ENCODE measurements around the gene TELO2.
A peak's percentile ranks its signal among the peaks of the same experiment; 100 is the strongest.

The TELO2 gene

DNA sequence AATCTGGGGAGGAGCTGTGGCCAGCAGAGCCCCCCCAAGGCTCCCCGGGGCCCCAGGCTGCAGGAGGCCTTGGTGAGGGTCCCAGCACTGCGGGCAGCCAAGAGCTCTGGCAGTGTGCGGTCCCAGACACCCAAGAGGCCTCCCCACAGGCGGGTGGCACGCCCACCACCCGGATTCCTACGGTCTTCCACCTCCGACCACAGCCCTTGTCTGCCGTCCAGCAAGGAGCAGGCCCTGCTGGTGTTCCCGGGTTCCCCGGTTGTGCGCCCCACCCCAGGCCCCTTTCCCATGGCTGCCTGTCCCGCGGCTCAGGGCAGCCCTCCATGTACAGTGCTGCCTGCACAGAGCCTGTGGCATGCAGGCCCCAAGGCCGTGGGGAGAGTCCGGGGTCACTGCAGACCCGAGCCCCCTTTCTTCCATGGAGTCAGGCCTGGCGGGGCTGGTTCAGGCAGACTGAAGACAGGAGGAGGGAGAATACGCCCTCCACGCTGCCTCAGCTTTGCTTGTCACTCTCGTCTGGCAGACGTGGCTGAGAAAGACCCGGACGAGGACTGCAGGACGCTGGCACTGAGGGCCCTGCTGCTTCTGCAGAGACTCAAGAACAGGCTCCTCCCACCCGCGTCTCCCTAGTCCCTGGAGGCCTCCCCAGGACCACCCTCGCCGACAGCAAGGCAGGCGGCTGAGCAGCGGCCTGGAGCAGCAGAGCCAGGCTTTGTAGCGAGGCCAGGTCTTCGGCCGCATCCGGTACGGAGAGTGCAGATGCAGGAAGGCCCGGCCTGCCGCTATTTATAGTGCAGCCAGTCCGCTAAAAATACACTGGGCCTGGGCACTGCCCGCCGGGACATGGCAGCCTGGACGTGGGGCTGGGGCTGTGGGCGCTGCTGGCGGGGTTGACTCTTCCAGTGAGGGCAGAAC is 16.4 kb downstream of the TELO2 start:
- DNase-seq (ENCODE audit: low read depth, low spot score): no peak
- no peak overlapping the region for H3K4me3 ChIP-seq (ENCODE audit: low read length)

DNA sequence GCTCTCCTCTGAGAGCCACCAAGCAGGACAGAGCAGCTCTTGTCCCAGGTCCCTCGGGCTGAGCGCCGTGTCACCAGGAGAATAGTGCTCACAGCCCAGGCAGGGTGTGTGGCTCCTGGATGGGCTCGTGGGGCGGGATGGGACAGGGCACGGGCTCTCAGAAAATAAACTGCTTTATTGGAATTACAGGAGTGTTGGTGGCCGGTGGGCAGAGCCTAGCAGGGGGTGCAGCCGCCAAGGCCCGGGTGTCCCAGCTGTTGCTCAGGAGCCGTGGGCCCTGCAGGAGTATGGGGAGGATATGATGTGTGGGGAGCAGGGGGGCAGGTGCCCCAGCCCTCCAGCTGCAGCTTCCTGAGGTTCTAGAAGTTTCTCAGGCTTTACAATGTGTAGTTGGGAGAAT is 17.1 kb downstream of the TELO2 start:
- DNase-seq (ENCODE audit: low read depth, low spot score): no peak
- H3K4me3 ChIP-seq (ENCODE audit: low read length): no peak overlapping the region

DNA sequence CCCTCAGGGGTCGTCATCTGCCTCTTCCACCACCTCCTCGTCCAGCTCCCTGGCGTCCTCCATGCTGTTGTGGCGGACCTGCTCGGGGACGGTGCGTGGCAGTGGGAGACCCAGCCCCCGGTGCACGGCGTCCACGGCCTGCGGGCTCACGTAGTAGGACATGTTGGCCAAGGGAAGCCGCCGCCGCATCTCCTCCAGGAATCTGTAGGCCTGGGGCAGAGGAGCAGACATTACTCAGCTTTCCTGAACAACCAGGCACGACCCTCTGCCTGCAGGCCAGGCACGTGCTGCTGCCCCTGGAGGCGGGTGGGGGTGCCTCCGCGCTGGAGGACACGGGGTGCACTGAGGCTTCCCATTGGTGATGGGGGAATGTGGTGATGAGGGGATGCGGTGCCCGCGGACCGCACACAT is 17.8 kb downstream of the TELO2 start:
- no peak for DNase-seq (ENCODE audit: low read depth, low spot score)
- no peak overlapping the region for H3K4me3 ChIP-seq (ENCODE audit: low read length)

DNA sequence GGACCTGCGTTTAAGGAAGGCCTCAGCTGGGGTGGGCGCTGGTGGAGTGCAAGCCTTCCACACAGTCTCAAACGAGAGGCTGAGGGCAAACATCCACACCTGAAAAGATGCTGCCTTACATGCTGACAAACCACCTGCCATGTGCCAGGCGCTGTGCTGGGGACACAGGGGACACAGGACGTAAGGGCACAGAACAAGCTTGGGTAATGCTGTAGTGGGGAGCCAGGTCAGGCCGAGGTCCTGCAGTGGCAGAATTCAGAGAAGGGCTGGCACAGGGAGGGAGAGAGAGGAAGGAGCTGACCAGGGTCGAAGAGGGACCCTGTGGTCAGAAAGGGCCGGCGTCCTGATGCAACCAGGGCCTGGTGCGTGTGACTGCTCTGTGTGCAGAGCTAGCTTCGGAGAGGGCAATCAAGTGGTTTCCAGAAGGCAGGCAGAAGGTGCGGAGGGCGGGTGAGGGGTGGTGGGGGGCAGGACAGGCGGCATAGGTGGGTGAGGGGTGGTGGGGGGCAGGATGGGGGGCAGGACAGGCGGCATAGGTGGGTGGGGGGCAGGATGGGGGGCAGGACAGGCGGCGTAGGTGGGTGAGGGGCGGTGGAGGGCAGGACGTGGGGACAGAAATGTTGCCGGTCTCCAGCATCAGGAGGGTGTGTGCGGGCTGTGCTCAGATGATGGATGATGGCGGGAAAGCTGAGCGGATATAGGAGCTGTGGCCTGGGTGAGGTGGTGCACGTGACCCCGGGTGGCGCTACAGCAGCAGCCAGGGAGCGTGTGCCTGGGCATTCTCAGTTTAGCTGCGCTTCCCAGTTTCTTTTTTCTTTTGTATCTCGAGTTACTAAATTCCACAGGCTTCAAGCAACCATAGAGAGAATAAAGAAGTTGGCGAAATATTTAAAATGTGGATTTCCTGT is 18.8 kb downstream of the TELO2 start:
- no peak for DNase-seq (ENCODE audit: low read depth, low spot score)
- no peak overlapping the region for H3K4me3 ChIP-seq (ENCODE audit: low read length)

DNA sequence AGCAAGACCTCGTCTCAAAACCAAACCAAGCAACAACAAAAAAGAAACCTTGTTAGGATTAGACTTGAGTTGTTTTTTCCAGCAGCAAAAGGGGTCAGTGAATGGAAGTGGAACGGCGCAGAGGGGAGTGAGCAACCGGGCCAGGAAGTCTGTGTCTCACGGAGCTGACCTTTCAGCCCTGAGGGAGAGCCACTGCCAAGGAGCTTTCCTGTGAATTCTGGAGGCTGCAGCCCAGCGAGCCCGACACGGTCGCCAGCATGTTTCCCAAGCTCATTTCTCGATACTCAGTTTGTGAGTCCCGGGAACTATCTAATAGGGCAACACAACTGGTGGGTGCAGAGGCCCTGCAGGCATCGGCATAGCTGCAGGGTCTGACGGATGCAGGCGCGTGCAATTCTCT is 19.6 kb downstream of the TELO2 start:
- H3K4me3 ChIP-seq (ENCODE audit: low read length): no peak overlapping the region
- no peak for DNase-seq (ENCODE audit: low read depth, low spot score)

DNA sequence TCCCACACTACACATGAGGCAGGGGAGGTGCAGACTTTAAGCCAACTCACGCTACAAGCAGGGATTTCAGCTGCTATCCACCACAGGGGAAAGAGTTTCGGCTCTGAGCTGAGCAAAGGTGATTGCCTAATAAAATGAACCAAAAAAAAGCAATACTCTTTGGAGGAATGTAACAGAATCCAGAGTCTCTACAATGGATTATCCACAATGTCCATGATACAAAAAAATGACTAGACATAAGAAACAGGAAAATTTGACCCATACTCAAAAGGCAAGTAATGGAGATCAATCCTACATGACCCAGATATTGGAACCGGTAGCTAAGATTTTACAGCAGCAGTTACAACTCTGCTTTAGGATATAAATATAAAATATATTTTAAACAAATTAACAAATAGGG is 21.3 kb downstream of the TELO2 start:
- H3K4me3 ChIP-seq (ENCODE audit: low read length): no peak overlapping the region
- no peak for DNase-seq (ENCODE audit: low read depth, low spot score)

DNA sequence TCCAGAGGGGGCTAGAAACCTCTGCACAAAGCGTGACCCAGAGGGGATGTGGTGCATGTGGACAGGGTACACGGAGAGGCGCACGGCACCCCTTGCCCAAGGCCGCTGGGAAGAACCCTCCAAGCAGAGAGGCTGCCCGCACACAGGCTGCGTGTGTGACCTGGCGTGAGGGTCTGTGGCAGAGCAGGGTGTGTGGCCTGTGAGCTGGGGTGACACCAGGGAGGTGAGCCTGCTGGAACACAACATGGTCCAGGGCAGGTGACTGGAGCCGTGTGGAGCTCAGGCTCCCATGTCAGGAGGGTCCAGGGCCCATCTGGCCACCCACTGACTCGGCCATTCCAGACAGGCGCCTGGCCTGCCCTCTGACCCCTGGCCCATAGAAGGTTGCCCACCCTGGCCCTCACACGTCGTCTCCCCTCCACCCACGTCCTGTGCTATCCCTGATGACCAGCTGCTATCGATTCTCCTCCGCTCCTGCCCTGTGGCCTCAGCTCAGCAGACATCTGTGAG is 25.5 kb downstream of the TELO2 start:
- DNase-seq (ENCODE audit: low read depth, low spot score): no peak

DNA sequence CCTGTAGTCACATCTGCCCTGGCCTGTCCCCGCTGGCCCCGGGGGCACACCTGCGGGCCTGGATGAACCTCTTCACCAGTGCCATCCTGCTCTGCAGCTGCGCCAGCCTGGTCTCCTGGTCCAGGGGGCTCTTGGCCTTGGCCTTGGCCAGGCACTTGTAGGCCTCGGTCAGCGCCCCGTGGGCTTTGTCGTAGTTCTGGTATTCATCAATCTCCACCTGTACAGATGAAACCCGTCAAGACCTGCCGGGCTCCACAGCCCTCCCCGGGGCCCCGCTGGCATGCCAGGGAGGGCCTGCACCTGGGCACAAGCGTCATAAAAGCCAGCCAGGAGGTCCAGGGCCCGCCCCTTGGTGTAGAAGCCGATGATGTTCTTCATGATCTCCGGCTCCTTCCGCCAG is 26.7 kb downstream of the TELO2 start:
- no peak for DNase-seq (ENCODE audit: low read depth, low spot score)
- no peak overlapping the region for H3K4me3 ChIP-seq (ENCODE audit: low read length)

More for the DNA sequence above, 25.5 kb downstream of the TELO2 start:
- no peak overlapping the region for H3K4me3 ChIP-seq (ENCODE audit: low read length)

DNA sequence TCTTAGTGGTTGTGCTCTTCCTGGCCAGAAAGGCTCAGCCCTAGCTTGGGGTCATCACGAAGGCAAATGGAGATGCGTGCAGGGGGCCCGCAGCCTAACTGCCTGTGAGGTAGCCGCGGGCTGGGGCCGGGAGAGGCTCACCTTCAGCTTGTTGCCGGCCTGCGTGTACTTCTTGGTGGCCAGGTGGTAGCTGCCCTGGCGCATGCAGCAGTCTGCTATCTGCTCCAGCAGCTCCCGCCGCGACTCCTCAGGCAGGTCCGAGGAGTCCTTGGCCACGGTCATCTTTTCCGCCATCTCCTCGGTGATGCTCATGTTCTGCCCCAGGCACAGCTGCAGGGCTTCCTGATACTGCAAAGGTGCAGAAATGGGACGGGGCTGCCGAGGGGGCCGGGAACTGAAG is 27.3 kb downstream of the TELO2 start:
- DNase-seq (ENCODE audit: low read depth, low spot score): no peak
- no peak overlapping the region for H3K4me3 ChIP-seq (ENCODE audit: low read length)

DNA sequence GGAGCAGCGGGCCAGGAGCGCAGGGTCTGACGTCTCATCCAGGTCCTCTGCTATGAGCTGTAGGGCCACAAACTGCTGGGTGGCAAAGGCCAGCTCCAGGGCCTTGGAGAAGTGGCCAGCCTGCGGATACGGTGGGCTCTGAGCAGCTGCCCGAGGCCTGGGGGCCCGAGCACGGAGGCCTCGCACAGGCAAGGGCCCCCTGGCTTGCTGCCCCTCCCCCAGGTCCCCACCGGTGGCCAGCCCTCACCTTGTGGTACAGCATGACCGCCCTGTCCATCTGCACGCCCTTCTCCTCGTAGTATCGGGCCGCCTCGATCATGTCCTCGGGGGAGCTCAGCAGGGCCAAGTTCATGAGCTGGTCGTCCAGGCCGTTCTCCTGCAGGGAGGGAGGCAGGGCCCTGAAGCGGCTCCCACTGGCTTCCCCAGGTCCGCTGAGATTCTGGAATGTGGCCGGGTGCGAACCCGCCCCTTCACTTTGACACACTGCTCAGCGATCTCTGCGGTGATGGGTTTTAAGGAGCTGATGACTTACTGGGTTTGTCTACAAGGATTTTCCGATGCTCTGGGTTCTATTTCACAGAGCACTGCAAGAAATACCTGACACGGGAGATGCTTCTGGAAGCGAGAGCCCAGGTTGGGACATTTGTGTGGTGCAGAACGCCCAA is 30.6 kb downstream of the TELO2 start:
- H3K4me3 ChIP-seq (ENCODE audit: low read length): no peak overlapping the region
- DNase-seq (ENCODE audit: low read depth, low spot score): no peak

DNA sequence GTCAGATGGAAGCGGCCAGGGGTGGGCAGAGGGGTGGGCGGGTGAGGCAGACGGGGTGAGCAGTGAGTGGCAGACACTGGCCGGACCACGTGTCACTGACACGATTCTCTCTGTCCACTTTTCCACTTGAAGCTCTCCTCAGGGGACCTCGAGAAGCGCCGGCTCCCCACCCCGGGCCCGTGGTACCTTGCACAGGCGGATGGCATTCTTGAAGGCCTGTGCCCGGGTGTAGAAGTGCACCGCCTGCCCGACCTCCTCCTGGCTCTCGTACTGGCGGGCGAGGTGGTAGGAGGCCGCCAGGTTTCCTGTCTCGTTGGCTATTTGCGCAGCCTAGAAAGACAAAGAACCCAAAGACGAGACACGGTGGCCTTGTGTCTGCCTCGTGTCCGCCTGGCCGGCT is 31.2 kb downstream of the TELO2 start:
- H3K4me3 ChIP-seq (ENCODE audit: low read length): no peak overlapping the region
- DNase-seq (ENCODE audit: low read depth, low spot score): no peak

DNA sequence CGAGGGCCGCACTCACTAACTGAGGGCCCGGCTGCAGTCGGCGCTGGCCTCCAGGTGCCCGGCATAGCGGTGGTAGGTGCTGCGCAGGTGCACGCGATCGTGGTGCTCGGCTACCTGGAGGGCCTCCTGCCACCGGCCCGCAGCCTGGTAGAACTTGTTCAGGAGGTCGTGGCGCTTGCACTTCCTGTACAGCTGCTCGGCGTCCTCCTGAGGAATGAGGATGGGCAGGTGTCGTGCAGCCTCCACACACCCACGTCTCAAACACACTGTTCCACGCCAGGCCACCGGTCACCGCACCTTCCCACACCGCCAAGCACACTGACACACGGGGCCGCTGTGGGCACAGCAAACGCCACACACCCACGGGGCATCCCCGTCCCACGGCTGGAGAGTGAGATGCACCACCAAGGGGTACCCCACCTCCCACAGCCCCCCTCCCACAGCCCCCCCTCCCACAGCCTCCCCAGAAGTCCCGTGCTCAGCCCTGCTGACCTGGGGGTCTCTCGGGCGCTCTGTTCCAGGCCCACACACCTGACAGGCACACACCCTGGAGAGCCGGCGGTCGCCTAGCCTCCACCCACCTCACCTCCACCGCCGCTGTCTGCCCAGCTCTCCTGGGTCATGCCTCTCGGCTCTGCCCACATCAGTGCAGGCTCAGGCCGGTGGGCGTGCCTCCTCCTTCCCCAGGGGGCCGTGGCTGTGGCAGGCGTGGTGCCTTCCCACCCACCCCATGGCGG is 32.9 kb downstream of the TELO2 start:
- H3K4me3 ChIP-seq (ENCODE audit: low read length): no peak overlapping the region
- DNase-seq (ENCODE audit: low read depth, low spot score): no peak

DNA sequence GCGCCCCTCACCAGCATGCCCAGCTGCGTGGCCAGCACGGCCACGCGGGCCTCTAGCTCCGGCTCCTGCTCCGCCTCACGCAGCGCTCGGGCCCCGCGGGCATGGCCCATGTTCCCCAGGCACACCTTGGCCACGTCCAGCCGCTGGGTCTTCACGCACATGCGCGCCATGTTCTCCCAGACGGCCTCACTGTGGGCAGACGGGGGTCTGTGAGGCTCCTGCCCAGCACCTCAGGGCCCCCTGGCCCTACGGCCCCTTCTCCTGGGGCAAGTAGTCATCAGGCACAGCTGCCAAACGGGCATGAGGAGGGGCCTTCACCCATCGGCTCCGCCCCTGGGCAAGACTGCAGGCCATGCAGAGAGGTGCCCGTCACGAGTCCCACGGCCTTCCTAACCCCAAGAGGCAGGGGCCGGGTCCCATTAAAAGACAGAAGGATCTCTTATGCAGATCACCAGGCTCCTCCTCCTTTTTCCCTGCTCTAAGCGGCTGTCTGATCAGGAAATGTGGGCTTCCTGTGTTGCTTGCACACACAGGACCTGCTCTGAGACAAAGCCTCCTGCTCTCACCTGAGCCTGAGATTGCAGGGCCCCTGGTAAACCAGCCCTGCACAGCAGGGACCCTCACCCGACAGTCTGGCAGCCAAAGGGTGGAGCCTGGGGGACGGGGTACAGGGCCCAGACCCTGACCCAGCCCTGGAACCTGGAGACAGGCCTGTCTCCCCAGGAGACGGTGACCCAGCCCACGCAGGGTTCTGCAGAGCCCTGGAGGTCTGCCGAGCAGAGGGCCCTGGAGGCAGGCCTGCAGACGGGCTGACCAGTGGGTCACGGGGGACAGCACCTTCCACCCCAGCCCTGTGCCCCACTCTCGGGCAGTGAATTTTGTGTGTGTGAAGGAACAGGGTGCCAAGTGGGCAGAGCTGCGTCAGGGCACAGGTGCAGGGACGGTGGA is 33.7 kb downstream of the TELO2 start:
- DNase-seq (ENCODE audit: low read depth, low spot score): peak; percentile 43
- H3K4me3 ChIP-seq (ENCODE audit: low read length): no peak overlapping the region

DNA sequence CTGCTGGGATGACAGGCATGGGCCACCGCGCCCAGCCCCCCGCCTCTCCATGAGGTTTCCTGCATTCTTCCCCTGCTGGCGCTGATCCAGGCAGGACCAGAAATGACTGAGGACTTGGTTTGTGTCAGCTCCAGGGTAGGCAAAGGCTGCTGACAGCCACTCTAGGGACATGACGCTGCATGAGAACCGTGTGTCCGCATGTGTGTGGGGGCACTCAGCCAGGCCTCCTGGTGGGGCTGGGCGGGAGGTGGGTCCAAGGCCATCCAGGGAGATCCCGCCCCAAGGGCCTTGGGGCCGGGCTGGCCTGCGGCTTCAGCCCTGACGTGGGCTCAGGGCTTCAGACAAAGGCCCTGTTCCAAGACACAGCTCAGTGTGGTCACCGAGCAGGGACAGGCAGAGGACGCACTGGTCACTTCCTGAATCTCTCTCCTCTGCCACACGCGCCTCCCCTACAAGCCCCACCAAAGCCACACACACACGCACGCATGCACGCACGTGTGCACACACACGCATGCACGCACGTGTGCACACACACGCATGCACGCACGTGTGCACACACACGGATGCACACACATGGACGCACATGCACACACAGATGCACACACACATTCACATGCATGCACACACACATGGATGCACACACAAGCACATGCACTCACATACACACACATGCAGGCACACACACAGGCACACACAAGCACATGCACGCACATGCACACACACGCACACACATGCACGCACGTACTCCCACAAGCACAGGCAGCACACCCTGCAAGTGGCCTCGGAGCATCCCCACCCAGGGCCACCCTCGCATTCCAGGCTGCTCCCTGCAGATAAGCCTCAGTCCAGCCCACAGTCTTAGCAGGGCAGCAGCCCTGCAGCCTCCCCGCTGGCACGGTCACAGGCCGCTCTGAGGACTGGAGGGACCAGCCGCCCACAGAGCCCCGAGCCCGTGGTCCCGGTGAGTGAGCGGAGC is 35.0 kb downstream of the TELO2 start:
- H3K4me3 ChIP-seq (ENCODE audit: low read length): no peak overlapping the region
- no peak for DNase-seq (ENCODE audit: low read depth, low spot score)

DNA sequence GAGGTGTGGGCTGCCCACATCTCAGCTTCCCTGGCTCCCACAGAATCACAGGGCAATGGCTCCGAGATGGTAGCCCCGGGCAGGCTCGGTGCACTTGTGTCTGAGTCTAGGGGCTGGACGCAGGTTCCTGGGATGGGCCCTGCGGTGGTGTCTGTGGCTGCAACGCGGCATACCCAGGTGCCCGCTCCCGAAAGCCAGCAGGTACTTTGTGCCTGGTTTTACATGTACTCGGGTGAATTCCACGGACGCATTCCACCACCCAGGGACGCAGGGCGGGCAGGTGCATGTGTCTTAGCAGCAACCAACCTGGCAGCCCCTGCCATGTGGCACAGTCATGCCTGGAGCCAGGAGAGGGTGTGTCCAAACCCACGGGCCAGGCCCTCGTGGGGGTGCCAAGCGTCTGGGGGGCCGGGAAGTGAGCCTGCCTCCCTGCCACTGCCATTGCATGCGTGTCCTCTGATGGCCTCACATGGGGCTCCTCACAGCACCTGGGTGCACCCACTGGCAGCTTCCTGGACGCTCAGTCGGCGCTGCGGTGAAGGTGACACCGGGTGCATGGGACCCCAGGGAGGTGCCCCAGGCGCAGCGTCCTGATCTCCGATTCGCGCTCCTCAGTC is 35.9 kb downstream of the TELO2 start:
- H3K4me3 ChIP-seq (ENCODE audit: low read length): no peak overlapping the region
- no peak for DNase-seq (ENCODE audit: low read depth, low spot score)

DNA sequence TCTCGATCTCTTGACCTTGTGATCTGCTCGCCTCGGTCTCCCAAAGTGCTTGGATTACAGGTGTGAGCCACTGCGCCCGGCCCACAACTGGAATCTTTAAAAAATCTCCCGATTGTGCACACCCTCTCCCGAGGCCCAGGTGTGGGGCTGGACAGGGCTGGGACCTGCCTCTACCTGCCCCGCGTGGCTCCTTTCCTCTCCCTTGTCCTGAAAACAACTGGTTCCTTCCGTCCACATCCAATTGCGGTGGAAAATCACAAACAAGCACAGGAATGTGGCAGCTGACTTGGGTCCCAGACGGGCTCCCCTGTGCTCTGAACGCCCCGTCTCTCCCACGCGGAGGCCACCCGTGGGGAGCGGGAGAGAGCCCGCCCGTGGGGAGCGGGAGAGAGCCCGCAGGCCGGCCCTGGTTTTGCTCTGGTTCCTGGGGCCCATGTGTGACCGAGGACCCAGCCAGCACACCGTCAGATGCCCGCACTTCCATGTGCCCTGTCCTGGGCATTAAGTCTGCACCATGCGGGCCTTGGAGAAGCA is 37.3 kb downstream of the TELO2 start:
- H3K4me3 ChIP-seq (ENCODE audit: low read length): no peak overlapping the region
- DNase-seq (ENCODE audit: low read depth, low spot score): no peak

Measured in Jurkat, Clone E6-1 (cell line).